SKM-1 treated with dmso at 0.1 percent for 144 hours (cell line): Measurements from ENCODE around the gene CPA4.

Experiments
- DNase-seq: peaks from one replicate; lab custom pipeline; 2025; ENCODE audit not compliant: unreplicated experiment; lab: John Stamatoyannopoulos, UW

Gene CPA4

GRCh38 chr7:130342701-130343380, 49.9 kb downstream of the CPA4 start:
- no peak for DNase-seq

DNA sequence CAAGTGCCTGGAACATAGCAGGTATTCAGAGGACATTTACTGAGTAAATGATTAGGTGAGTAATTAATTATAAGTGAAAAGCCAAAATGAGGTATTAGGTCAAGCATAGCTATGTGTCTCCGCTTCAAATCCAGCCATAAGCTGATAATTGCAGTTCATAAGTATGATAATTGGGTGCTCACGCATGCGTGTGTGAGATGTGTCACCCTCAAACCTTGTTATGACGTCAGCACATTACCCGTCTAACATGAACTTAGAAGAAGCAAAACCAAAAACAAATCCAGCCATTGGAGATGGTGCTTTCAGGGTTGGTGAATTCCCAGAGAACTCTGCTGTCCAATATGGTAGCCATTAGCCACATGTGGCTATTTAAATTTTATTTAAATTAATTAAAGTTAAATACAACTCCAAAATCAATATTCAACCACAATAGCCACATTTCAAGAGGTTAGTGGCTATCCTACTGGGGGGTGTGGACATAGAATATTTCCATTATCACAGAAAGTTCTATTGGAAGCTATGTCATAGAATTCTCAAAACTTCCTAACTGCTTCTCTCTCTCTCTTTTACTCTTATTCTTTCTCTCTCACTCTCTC, 51.4 kb downstream of the CPA4 start, which contains the start of gene CPA5:
CPA5 (plus strand) TSS at position 546 of the 596 bp plus-strand sequence. CDS start 1,670 bp downstream, outside the sequence.
- DNase-seq: no peak

- DNase-seq: no peak
Measured at GRCh38 chr7:130345136-130345535, 52.2 kb downstream of the CPA4 start.

GRCh38 chr7:130345725-130346124, 52.8 kb downstream of the CPA4 start:
- no peak for DNase-seq

GRCh38 chr7:130346177-130346905, 53.4 kb downstream of the CPA4 start:
- no peak for DNase-seq

DNA sequence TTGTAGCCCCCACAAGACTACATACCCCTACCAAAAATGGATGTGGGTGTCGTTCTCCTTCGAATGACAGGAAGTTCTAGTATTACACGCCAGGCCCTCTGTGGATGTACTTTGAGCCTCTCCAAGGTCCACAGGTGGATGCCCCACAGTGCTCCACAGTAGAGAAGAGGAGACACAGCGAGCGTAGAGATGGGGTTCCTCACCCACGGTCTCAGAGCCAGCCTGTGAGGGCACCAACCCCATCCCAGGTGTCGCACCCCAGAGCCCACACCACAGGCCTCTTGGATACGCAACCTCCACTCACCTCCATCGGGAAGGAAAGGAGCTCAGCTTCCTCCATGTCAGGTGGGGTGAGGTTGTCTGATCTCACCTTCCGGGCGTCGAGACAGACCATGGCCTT, 54.0 kb downstream of the CPA4 start:
- DNase-seq: no peak

DNA sequence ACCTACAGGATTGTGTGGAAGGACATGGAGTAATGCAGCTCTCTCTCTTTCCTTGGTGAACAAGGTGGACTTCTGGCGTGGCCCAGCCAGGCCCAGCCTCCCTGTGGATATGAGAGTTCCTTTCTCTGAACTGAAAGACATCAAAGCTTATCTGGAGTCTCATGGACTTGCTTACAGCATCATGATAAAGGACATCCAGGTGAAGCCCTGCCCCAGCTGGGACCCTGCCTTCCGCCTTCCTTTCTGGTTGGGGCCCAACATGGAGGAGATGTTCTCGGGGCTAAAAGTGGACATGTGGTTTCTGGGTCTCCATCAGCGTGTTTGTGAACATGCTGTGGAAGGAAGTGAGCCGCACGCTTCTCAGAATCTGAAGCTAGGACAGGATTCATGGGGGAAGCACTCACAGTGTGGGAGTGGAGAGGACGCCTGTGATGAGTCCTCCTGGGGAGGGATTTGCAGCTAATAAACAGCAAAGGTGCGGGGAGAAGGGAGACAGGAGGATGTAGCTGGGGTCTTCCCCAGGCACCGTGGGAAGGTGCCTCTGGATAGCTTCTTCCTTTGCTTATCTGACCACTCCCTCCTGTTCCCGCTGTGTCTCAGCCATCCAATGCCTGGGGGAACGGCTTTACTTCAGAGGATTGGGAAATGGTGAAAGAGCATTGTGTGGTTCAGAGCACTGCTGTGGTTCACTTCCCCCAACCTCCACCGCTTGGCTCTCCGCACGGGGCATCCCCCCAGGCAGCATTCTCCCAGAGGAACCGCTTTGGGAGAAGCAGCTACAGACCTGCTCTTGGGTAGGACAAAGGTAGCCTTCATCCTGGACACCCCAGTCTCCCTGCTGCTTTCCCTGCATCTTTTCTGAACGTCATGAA, 57.2 kb downstream of the CPA4 start:
- DNase-seq: no peak

DNA sequence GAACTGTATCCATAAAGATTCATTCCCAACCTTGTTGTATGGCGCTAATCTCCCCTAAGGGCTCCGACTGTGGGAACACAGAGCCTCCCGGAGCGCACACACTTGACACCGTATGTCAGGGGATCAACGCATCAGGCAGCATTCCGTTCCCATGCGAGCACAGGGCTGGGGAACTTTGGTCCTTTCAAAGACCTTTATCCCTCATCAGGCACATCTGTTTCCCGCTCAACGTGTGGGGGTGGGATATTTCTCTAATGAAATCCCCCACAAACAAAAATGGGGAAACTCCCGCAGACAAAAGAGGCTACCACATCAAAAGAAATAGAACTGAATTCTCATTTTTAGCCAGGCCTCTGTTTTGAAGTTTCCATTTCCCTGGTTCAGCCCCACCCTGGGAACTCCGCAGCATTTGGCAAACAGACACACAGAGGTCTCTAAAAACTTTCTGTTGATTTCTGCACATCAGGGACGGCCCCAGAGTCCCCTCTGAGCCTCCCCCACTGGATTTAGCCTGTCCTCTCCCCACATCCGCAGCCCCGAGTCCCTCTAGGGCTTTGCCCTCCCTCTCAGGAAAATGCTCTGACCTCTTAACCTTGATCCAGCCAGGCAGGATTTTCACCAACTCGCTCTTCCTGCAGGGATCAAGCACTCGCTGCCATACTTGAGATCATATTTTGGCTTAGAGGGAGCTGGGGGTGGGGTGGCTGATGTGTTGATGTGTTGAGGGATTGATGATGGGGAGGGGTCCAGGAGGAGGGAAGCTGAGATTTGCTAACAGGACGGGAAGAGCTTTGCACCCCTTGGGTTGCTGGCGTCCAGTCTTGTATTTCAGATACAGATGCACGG, 58.2 kb downstream of the CPA4 start:
- DNase-seq: no peak

- DNase-seq: no peak
Measured at GRCh38 chr7:130351791-130352090, 58.8 kb downstream of the CPA4 start.

GRCh38 chr7:130352194-130353074, 59.5 kb downstream of the CPA4 start:
- DNase-seq: no peak

GRCh38 chr7:130353196-130353595, 60.2 kb downstream of the CPA4 start:
- DNase-seq: no peak

DNA sequence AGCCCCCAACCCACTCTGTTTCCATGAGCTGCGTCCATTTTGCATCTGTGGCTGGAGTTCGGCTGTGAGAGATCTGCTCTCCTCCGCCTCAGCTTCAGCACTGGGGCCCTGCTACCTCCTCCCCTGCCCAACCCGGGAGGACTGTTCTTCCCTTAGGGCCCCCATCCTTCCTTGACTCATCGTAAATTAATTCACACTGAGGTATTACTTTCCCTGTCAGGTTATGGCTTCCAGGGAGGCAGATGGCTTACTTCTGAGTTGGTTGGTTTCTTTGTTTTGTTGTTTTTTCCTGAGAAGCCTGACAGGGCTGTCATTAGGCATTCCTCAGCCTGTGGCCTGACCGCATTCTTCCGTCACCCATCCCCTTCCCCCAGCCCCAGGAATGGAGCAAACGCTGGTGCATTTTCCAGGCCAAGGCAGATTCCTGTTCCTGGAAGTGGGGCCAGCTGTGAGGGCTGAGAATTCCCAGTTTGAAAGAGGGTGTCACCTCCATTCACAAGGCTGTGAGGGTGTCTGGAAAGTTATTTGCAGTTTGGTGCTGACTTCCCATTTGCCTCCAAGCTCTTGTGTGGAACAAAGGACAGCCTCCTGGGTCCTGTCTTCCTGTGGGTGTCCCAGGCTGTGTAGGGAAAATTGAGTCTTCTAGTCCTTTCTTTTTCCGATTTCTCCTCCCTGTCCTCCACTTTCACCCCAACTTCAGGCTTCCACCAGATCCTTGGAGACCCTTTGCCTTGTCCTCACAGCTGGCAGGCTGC, 63.3 kb downstream of the CPA4 start:
- DNase-seq: no peak

- DNase-seq: no peak
Measured at GRCh38 chr7:130356876-130357611, 64.1 kb downstream of the CPA4 start.

- no peak for DNase-seq
Measured at GRCh38 chr7:130358471-130358870, 65.5 kb downstream of the CPA4 start.

- DNase-seq: no peak
Measured at GRCh38 chr7:130359276-130359857, 66.4 kb downstream of the CPA4 start.

GRCh38 chr7:130360518-130360917, 67.6 kb downstream of the CPA4 start:
- no peak for DNase-seq

- no peak for DNase-seq
Measured at GRCh38 chr7:130361681-130362080, 68.7 kb downstream of the CPA4 start.
